ENCODE data around the gene EGFR. TPM values are rescaled to one million over a fixed set of nuclear protein-coding genes. Genes with fewer than 3 reads are reported as not detected.

EGFR gene
- total RNA-seq, 2 donors from 2014 or later, result 21.1 to 22.5 TPM

DNA sequence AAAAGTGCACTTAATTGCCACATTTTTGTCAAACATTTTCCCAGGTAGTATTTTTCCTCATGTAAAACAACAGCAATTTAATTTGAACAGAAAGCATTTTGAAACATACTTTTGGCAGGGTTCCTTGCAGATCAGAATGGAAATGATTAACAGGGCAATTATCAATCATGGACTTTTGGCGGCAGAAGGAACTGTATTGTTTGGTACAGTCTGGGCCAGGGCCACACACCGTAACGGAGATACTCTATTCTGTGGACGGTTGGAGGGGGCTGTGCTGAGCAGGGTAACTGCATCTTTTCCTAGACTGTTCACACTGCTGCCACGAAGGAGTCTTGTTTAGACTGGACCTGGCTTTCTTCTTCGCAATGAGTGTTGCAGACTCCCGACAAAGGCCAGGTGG, 62.3 kb downstream of the EGFR start:
- TF ChIP-seq CTCF (IDR thresholded peaks at IDR 0.05), result no peak
- H3K4me1 ChIP-seq, result peaks cover 0 to 32% of the 10 kb centered on the region in 2 donors
- H3K4me3 ChIP-seq, result no peak overlapping the region
- no peaks in the 10 kb centered on the region for H3K9me3 ChIP-seq
- no peak for DNase-seq (ENCODE audit: low spot score)
- H3K27me3 ChIP-seq, result no peaks in the 10 kb centered on the region
- H3K27ac ChIP-seq, result peak overlapping the region; percentile 30 to 47
- no peaks in the 10 kb centered on the region for H3K36me3 ChIP-seq

- peaks cover 0 to 33% of the 10 kb centered on the region in 2 donors for H3K4me1 ChIP-seq
- no peak for TF ChIP-seq CTCF (IDR thresholded peaks at IDR 0.05)
- DNase-seq (ENCODE audit: low spot score), result no peak
Measured at GRCh38 chr7:55081472-55082227, 62.8 kb downstream of the EGFR start.

GRCh38 chr7:55082228-55082603, 63.4 kb downstream of the EGFR start:
- peak overlapping the region; percentile 30 to 47 for H3K27ac ChIP-seq
- H3K36me3 ChIP-seq, result no peaks in the 10 kb centered on the region
- H3K4me1 ChIP-seq, result peaks cover 0 to 36% of the 10 kb centered on the region in 2 donors
- TF ChIP-seq CTCF (IDR thresholded peaks at IDR 0.05), result no peak
- H3K9me3 ChIP-seq, result no peaks in the 10 kb centered on the region
- H3K4me3 ChIP-seq, result no peak overlapping the region
- no peaks in the 10 kb centered on the region for H3K27me3 ChIP-seq
- no peak for DNase-seq (ENCODE audit: low spot score)

More at GRCh38 chr7:55081472-55082227, 62.8 kb downstream of the EGFR start:
- H3K27ac ChIP-seq, result peak overlapping the region; percentile 30 to 47
- H3K27me3 ChIP-seq, result no peaks in the 10 kb centered on the region
- H3K36me3 ChIP-seq, result no peaks in the 10 kb centered on the region
- H3K9me3 ChIP-seq, result no peaks in the 10 kb centered on the region
- H3K4me3 ChIP-seq, result no peak overlapping the region

DNA sequence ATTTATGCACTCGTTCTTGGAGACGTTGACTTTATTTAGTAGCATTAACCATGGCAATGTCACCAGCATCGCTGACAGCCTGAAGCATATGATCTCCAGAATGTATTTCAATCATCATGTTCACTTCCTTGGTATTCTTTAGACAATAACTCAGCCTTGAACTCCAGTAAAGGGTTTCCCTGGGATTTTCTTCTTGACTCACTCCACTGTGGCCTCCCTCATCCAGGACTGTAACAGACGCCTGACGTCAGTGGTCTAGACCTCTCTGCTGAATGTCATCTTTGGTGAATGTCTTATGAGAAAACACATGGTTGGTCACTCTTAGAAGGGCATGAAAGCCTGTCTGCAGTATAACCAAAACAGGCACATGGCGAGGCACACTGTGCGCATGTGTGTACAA, 64.4 kb downstream of the EGFR start:
- Histone ChIP-seq H3K9me3 (no peaks in the 10 kb centered on the region), H3K36me3 (no peaks in the 10 kb centered on the region), H3K4me3 (no peak overlapping the region), H3K27me3 (no peaks in the 10 kb centered on the region), H3K27ac (no peak overlapping the region), H3K4me1 (peaks cover 0 to 38% of the 10 kb centered on the region in 2 donors)
- no peak for DNase-seq (ENCODE audit: low spot score)
- no peak for TF ChIP-seq CTCF (IDR thresholded peaks at IDR 0.05)

- H3K4me3 ChIP-seq, result no peak overlapping the region
- TF ChIP-seq CTCF (IDR thresholded peaks at IDR 0.05), result no peak
- DNase-seq (ENCODE audit: low spot score), result no peak
- H3K27me3 ChIP-seq, result no peaks in the 10 kb centered on the region
- no peaks in the 10 kb centered on the region for H3K9me3 ChIP-seq
- no peak overlapping the region for H3K27ac ChIP-seq
- H3K4me1 ChIP-seq, result peaks cover 0 to 38% of the 10 kb centered on the region in 2 donors
- H3K36me3 ChIP-seq, result no peaks in the 10 kb centered on the region
Measured at GRCh38 chr7:55084307-55084706, 65.5 kb downstream of the EGFR start.
